ENCODE data around the gene GAL.

Gene GAL

GRCh38 chr11:68709062-68709461 lies 24.7 kb downstream of the GAL start:
- no peak for DNase-seq (ENCODE audit: low read depth in 2 of 2)

GRCh38 chr11:68710409-68710808 lies 26.1 kb downstream of the GAL start:
- no peak for DNase-seq (ENCODE audit: low read depth in 2 of 2)

- DNase-seq (ENCODE audit: low read depth in 2 of 2) = no peak
Observed at GRCh38 chr11:68711114-68711513, 26.8 kb downstream of the GAL start.

DNA sequence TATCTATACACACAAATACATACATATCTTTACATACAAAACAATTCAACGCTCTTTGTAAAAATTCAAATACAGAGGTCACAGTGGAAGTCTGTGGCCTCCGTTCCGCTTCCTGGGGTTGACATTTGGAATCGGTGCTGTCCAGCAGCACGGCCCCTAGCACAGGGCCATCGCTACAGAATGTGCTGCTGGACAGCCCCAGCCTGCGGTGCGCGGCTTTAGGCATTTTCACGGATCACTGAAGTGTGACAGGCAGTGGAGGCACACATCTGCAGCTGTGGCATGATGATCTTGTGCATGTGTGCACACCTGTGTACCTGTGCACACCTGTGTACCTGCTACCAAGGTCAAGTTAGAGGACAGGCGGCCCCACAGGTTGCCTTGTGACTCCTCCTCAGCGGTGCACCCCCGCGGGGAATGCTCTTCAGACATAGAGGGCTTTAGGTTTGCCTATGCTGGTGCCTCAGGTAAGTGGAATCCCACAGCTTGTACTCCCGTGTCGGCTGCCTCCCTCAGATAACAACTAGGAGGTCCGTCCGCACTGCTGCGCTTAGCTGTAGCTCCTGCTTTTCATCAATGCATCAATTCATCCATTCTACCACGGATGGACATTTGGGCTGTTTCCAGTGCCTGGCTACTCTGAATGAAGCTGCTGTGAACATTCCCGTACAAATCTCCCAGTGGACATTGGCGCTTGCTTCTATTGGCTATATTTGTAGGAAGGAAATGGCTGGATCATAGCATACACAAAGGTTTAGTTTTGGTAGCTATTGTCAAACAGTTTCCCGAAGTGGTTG lies 29.9 kb downstream of the GAL start:
- no peak for DNase-seq (ENCODE audit: low read depth in 2 of 2)

DNA sequence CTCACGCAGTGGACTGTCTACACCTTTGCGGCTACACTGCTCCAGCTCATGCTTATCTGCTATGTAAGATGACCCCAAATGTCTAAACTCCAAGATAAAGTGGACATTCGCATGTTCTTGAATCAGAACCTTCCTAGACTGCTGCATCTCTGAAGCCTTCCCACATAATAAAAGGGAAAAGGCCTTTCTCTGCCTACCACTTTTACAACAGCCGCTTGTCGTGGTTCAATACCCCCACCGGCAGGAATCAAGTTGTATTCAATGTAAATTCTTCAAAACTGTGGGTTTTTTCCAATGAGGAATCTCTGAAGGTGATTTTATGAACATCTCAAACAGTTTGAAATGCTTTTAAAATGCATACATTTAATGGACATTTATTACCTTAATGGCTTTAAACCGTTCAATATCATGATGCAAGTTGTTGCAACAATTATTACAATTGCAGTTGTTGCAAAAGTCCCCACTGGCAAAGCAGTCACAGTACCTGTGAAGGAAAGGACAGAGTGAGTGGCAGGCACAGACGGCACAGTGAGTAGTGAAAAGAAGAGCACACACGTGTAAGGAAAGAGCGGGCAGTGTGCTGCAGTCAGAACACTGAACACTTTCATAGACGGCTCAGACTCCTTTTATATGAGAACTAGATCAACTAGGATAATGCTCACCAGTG lies 31.2 kb downstream of the GAL start:
- DNase-seq (ENCODE audit: low read depth in 2 of 2) = no peak

DNA sequence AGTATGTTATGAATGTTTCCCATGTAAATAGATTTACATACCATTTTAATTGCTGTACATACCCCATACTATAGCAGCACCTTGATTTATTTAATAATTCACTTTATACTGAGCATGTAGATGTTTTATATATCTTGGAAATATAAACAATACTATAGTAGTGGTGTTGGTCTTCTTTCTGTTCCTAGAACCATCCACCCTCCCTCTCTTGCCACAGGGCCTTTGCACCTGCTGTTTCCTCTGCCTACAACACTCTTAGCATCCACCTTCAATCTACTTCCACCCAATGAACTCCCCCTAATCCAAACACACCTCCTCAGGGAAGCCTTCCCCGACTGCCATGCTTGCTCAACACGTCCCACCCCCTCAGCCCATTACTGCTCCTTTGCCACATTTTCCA lies 36.7 kb downstream of the GAL start:
- DNase-seq (ENCODE audit: low read depth in 2 of 2) = no peak

DNA sequence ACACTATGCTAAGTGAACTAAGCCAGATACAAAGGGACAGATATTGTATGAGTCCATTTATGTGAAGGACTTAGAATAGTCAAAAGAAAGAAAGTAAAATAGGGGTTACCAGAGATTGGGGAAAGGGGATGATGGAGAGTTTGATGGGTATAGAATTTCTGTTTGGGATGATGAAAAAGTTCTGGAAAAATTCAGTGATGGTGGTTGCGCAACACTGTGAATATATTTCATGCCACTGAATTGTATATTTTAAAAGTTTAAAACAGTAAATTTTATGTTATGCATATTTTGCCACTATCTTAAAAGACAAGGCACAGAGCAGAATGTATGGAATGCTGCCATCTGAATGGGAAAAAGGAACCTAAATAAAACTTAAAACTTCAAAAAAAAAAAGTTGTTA lies 37.8 kb downstream of the GAL start:
- DNase-seq (ENCODE audit: low read depth in 2 of 2) = no peak

- no peak for DNase-seq (ENCODE audit: low read depth in 2 of 2)
Observed at GRCh38 chr11:68724293-68724692, 39.9 kb downstream of the GAL start.

GRCh38 chr11:68727783-68728182 lies 43.4 kb downstream of the GAL start:
- DNase-seq (ENCODE audit: low read depth in 2 of 2) = no peak

DNA sequence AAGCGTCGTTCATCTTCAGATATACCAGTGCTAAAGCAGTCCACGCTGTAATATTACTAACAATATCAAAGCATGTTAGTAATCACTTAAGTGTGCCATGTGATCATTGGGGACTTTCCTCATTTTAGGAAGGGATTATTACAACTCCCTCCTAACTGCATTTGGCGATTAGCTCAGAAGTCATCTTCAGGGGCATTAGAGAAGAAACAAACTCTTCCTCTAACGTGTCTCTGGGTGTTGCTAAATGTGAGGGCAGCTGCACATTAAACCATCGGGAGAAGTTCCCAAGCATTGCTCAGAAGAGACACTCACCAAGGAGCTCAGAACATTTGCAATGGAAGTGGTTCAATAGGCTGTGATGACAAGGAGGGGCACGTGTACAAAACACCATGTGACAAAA lies 49.8 kb downstream of the GAL start:
- DNase-seq (ENCODE audit: low read depth in 2 of 2) = no peak

DNA sequence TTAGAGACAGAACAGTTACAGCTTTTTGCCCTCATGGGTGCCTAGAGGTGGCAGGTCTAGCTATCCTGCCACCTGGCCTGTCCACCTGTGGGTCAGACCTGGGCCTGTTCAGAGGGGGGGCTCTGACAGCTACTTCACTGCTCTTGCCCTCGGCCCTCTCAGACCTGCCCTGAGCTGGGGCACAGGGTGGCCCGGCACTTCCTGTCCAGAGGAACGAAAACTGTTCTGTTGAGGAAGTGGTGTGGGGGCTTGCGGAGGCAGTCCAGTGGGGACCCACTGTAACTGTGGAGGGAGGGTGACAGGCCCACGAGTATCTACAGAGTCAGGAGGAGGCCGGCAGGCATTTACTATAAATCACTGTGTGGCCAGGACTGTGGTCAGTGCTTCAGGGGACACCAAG lies 50.8 kb downstream of the GAL start:
- DNase-seq (ENCODE audit: low read depth in 2 of 2) = no peak

GRCh38 chr11:68735646-68736045 lies 51.3 kb downstream of the GAL start:
- DNase-seq (ENCODE audit: low read depth in 2 of 2) = no peak
